HG02571 (cell line): ENCODE results near the gene BTBD16.

Experiments used
- ATAC-seq: cut with Tn5 transposase; IDR thresholded peaks from one replicate; pipeline ENCODE4 v1.9.1; 2021; ENCODE audit warnings: mild to moderate bottlenecking, moderate library complexity; ENCODE audit not compliant: unreplicated experiment

Gene BTBD16

DNA sequence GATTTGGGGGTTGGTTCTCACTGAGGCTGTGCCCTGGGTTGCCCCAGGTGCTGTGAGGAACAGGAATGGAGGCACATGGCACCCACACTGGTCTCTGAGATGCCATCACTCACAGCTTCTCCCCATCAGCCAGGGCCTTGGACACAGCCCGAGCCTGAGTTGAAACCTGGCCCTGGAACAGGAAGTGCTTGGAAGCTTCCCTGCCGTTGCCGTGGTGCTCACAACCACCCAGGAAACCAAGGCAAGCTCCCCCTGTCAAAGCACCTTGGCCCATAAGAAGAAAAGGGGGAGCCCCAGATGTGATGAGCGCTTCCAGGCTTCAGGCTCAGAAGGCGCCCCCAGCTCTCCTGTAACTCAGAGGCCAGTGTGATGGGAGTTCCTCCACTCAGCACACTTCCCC is at the start of gene BTBD16:
Gene BTBD16, plus strand, starts transcription at position 221 of the 400 bp plus-strand sequence. CDS start 3,786 bp downstream, outside the sequence.
- ATAC-seq = no peak

- no peak for ATAC-seq
Observed at GRCh38 chr10:122221958-122222357, 49.1 kb upstream of the BTBD16 start.

DNA sequence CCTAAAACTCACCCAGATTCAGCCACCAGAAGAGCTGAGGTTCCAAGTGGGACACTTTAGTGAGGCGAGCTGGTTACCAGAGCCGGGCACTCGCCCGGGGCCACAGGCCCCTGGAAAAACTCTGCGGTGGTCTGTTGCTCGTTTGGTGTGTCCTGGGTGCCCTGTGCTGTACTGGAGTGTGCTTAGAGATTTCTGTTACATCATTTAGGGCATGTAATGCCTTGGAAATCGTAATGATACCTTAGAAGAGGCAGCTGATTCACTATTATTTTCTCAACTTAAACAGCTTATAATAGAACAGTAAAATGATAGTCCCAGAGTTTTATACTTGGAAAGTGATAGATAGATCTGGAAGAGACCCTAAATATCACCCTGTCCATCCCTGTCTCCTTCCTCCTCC is 48.5 kb upstream of the BTBD16 start:
- ATAC-seq = no peak

GRCh38 chr10:122224159-122224558 is 46.9 kb upstream of the BTBD16 start:
- ATAC-seq = no peak

DNA sequence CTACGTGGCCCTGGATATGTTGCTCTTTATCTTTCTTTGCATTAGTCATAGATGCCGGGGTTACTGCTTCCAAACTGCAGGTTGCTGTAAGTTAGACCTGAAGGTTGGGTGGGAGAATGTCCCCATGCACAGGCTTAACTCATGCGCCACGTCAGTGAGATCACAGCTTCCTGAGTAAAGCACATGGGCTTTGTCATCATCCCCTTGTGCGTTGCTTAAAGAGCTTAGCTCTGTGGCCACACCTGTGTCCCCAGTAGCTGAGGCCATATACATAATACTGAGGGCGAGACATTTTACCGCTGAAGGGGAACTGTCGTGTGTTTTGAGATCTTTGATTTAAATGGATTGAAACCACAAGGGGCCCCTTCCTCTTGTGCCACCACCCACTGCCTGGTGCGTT is 45.8 kb upstream of the BTBD16 start:
- ATAC-seq = no peak

GRCh38 chr10:122227754-122228153 is 43.3 kb upstream of the BTBD16 start:
- no peak for ATAC-seq

- ATAC-seq = no peak
Observed at GRCh38 chr10:122229666-122230065, 41.4 kb upstream of the BTBD16 start.

DNA sequence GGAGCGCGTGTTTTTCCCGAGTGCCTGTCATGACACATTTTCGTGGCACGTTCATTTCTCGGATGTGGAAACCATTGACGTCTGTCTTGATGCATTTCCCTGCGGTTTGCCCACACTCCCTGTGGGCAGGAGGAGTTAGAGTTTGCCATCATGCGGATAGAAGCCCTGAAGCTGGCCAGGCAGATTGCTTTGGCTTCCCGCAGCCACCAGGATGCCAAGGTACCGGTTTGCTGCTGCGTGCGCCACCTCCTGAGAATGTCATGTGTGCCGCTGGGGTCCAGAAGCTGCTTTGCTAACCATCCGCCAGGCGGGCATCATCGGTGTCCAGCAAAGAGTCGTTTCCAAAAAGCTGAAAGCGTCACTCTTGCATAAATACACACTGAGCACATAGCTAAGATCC is 40.9 kb upstream of the BTBD16 start:
- no peak for ATAC-seq

DNA sequence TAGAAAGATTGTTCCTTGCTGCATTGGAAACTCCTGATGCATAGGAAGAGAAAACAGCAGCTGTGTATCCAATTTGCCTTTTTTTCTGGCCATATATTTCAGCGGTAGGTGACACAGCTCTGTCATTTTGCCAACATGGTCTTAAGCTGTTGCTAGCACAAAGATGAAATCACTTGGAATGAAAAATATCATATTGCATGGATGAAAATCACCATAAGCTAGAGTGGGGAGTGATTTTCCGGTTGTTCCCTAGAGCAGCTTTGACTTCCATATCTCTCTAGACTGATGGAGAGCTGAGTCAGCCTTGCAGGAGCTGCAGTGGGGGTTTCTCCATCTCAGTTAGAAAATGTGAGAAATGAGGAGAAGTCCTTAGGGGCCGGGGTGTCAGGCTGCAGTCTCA is 38.3 kb upstream of the BTBD16 start:
- ATAC-seq = no peak

- ATAC-seq = no peak
Observed at GRCh38 chr10:122233857-122234348, 37.2 kb upstream of the BTBD16 start.

DNA sequence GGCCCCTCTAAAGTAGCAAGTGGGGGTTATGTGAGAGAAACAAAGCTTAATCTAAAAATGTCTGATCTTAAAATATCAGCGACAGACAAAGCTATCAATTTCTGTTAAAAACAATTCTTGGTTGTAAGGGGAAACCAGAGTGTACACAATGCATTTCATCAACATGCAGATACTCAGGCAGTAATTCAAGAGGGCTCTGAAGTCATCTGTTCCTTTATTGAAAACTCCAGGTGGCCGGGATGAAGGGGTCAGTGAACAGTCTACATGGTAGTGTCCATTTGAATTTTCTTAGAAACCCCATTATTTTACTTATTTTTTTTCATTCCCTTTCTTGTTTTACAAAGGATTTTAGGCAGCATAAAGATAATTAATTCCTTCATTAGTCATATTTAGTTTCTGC is 36.7 kb upstream of the BTBD16 start:
- no peak for ATAC-seq

DNA sequence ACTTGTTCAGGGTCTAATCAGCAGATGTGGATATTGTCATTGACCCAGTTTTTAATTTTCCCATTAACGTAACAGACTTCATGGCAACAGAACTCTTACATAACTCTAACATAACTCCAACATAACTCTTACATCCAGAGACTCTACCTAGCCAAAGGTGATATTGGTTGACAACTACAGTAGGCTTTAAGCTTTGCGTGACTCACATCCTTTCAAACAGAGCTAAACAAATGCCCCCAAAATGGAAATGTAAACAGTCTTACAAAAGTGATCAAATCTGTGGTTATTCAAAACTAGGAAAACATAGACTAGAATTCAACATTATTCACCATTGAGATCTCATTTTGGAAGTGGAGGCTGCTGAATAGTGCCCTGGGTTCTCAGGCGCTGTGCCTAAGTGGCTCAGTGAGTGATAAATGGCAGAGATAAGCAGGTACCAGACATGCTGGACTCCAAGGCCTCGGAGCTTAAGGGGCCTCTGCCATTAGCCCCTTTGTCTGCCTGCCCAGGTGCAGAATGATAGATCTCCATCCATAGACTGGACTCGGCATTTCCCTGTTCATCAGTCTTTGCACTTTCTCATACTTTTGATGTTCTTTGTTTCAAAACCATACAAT is 34.3 kb upstream of the BTBD16 start:
- no peak for ATAC-seq

DNA sequence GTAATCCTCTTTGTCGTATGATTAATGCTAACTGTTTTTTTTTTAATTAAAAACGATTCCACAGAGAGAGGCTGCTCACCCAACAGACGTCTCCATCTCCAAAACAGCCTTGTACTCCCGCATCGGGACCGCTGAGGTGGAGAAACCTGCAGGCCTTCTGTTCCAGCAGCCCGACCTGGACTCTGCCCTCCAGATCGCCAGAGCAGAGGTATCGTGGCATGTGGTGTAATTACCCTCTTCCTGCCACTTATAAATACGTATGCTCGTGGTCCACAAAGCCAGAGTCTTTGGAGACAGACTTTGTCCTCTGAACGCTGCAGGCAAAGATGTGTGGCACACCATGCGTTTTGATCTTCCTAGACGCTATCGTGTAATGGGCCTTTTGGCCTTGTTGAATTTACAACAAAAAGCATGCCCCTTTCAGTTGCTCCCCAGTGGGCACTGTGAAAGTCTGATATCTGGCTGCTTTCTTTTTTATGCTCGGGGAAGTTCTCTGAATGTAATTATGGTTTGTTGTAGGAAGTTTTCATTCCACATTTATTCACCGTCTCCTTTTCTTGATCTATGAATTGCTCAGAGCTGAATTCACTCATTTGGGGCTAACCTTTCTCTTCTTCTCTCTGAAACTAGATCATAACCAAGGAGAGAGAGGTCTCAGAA is 33.6 kb upstream of the BTBD16 start:
- ATAC-seq = no peak

- ATAC-seq = no peak
Observed at GRCh38 chr10:122239578-122240257, 31.4 kb upstream of the BTBD16 start.

- no peak for ATAC-seq
Observed at GRCh38 chr10:122240401-122240800, 30.7 kb upstream of the BTBD16 start.

GRCh38 chr10:122241836-122242235 is 29.3 kb upstream of the BTBD16 start:
- ATAC-seq = no peak

GRCh38 chr10:122243550-122243949 is 27.5 kb upstream of the BTBD16 start:
- no peak for ATAC-seq

- no peak for ATAC-seq
Observed at GRCh38 chr10:122244001-122244975, 26.8 kb upstream of the BTBD16 start.

GRCh38 chr10:122245136-122245535 is 26.0 kb upstream of the BTBD16 start:
- no peak for ATAC-seq

GRCh38 chr10:122245897-122246296 is 25.2 kb upstream of the BTBD16 start:
- no peak for ATAC-seq
